ENCODE data around the gene C14orf132.

GRCh38 chr14:96136371-96137005 is 97.3 kb downstream of the C14orf132 start:
- no peak for TF ChIP-seq POLR2A (IDR thresholded peaks at IDR 0.05)
- TF ChIP-seq, protein P1, sequence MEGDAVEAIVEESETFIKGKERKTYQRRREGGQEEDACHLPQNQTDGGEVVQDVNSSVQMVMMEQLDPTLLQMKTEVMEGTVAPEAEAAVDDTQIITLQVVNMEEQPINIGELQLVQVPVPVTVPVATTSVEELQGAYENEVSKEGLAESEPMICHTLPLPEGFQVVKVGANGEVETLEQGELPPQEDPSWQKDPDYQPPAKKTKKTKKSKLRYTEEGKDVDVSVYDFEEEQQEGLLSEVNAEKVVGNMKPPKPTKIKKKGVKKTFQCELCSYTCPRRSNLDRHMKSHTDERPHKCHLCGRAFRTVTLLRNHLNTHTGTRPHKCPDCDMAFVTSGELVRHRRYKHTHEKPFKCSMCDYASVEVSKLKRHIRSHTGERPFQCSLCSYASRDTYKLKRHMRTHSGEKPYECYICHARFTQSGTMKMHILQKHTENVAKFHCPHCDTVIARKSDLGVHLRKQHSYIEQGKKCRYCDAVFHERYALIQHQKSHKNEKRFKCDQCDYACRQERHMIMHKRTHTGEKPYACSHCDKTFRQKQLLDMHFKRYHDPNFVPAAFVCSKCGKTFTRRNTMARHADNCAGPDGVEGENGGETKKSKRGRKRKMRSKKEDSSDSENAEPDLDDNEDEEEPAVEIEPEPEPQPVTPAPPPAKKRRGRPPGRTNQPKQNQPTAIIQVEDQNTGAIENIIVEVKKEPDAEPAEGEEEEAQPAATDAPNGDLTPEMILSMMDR (IDR thresholded peaks at IDR 0.05) = no peak

All from testis (tissue), 2 donors.